B cell (primary cell): ENCODE measurements around the gene PARVB. TPM values are rescaled to one million over a fixed set of nuclear protein-coding genes. Genes with fewer than 3 reads are reported as not detected.

Experiments
- ATAC-seq: fragments of 200-7000 bp; cut with Tn5 transposase; one replicate; pipeline ENCODE4 v1.10.0; 2021; ENCODE audit warnings: low read depth, mild to moderate bottlenecking, moderate number of reproducible peaks, moderate library complexity
- CTCF ChIA-PET: fragments of 350-600 bp; sonication (Branson Sonifier 250); formaldehyde crosslinking; loops from one replicate; lab custom pipeline; 2021; ENCODE audit warnings: antibody characterized with exemption, inconsistent platforms; lab: Charles Lee
- POLR2A ChIA-PET: fragments of 350-600 bp; sonication (Branson Sonifier 250); formaldehyde crosslinking; loops from one replicate; lab custom pipeline; 2021; ENCODE audit warnings: antibody characterized with exemption; lab: Charles Lee
- DNase-seq: peaks from one replicate; pipeline ENCODE4 v3.0.0; 2013
- H2AFZ ChIP-seq: 2 replicates; pipeline ENCODE4 v1.6.1; 2012; ENCODE audit warnings: mild to moderate bottlenecking, low read depth, low read length; ENCODE audit not compliant: insufficient read depth, poor library complexity, severe bottlenecking
- H3K27ac ChIP-seq, 2 donors: 1 replicate in 1 of 2; 2 replicates in 1 of 2; pipeline ENCODE4 v1.5.1; 2012 to 2013; ENCODE audit warnings: low read length in 2 of 2, mild to moderate bottlenecking in 2 of 2, moderate library complexity in 1 of 2
- H3K27me3 ChIP-seq, 4 experiments: fragments of 200-600 bp in 1 of 4; sonication (generic) in 1 of 4; replicated peaks in 1 of 4; 1 replicate in 2 of 4; 2 replicates in 2 of 4; pipeline versions ENCODE4 v1.6.1 to v1.7.0; 2013 to 2016; ENCODE audit warnings: low read length in 3 of 4, mild to moderate bottlenecking in 2 of 4, mixed read lengths in 1 of 4, moderate library complexity in 1 of 4; ENCODE audit not compliant: insufficient read depth in 4 of 4, control insufficient read depth in 3 of 4; ENCODE audit errors: control extremely low read depth in 1 of 4
- H3K36me3 ChIP-seq, 2 experiments: replicated peaks in 1 of 2; 1 replicate in 1 of 2; 2 replicates in 1 of 2; pipeline versions ENCODE4 v1.6.1 to v1.7.1; 2013; ENCODE audit warnings: low read length in 1 of 2; ENCODE audit not compliant: insufficient read depth in 2 of 2, control insufficient read depth in 1 of 2; ENCODE audit errors: control extremely low read depth in 1 of 2, extremely low read depth in 1 of 2
- H3K4me1 ChIP-seq, 2 donors: fragments of 200-600 bp in 1 of 2; sonication (generic) in 1 of 2; 1 replicate in 1 of 2; 2 replicates in 1 of 2; pipeline versions ENCODE4 v1.5.1 to v1.6.1; 2013 to 2017; ENCODE audit warnings: low read length in 2 of 2; ENCODE audit not compliant: control insufficient read depth in 2 of 2, insufficient read depth in 2 of 2
- H3K4me2 ChIP-seq: replicated peaks from 2 replicates; pipeline ENCODE3; 2012; ENCODE audit warnings: mild to moderate bottlenecking, low read depth, low read length; ENCODE audit not compliant: poor library complexity, severe bottlenecking
- H3K4me3 ChIP-seq, 5 experiments: fragments of 200-600 bp in 1 of 5; sonication (generic) in 1 of 5; 1 replicate in 3 of 5; 2 replicates in 2 of 5; pipeline versions ENCODE4 v1.5.1 to v1.7.0; 2011 to 2016; ENCODE audit warnings: low read length in 4 of 5, mild to moderate bottlenecking in 4 of 5, low read depth in 2 of 5, control low read depth in 1 of 5, moderate library complexity in 1 of 5; ENCODE audit not compliant: insufficient read depth in 1 of 5; ENCODE audit errors: control extremely low read depth in 1 of 5, extremely low read depth in 1 of 5
- H3K79me2 ChIP-seq: fragments of 200-600 bp; sonication (generic); one replicate; pipeline ENCODE4 v1.6.0; 2016; ENCODE audit warnings: low read length; ENCODE audit not compliant: control insufficient read depth, insufficient read depth
- H3K9ac ChIP-seq: fragments of 200-600 bp; sonication (generic); 2 replicates; pipeline ENCODE4 v1.6.1; 2017; ENCODE audit warnings: mild to moderate bottlenecking, low read length, moderate library complexity
- H3K9me3 ChIP-seq, 3 donors: one replicate each; pipeline versions ENCODE4 v1.6.1 to v1.7.1; 2013; ENCODE audit warnings: low read length in 2 of 3; ENCODE audit not compliant: control insufficient read depth in 2 of 3, insufficient read depth in 1 of 3; ENCODE audit errors: control extremely low read depth in 1 of 3
- H4K20me1 ChIP-seq: 2 replicates; pipeline ENCODE4 v1.6.0; 2012; ENCODE audit warnings: mild to moderate bottlenecking, low read length; ENCODE audit not compliant: insufficient read depth, control insufficient read depth, poor library complexity, severe bottlenecking
- H3K27ac Mint-ChIP-seq: one replicate; pipeline ENCODE4 v1.8.0; 2021; ENCODE audit warnings: mixed read lengths
- H3K27me3 Mint-ChIP-seq: one replicate; pipeline ENCODE4 v1.8.0; 2021; ENCODE audit warnings: mixed read lengths
- H3K4me1 Mint-ChIP-seq: one replicate; pipeline ENCODE4 v1.8.0; 2021; ENCODE audit warnings: mixed read lengths
- H3K4me3 Mint-ChIP-seq: one replicate; pipeline ENCODE4 v1.8.0; 2021; ENCODE audit warnings: mixed read lengths
- H3K9me3 Mint-ChIP-seq: one replicate; pipeline ENCODE4 v1.8.0; 2022; ENCODE audit warnings: mixed read lengths; ENCODE audit not compliant: insufficient read depth
- CTCF ChIP-seq: fragments of 200-600 bp; IDR thresholded peaks from one replicate; pipeline ENCODE4 v1.8.0; 2022; ENCODE audit warnings: antibody characterized with exemption, mild to moderate bottlenecking
- EZH2 ChIP-seq: IDR thresholded peaks from 2 replicates; pipeline ENCODE4 v1.6.1; 2012; ENCODE audit warnings: borderline replicate concordance, low read depth, mild to moderate bottlenecking, moderate library complexity, low read length; ENCODE audit not compliant: insufficient read depth, poor library complexity, severe bottlenecking
- WGBS: methylation state at CpG from one replicate; pipeline ENCODE4 v1.1.5; 2013; ENCODE audit warnings: missing lambda C conversion rate; ENCODE audit not compliant: insufficient coverage; 5-methylcytosine and 5-hydroxymethylcytosine counted together
- intact Hi-C: fragments of 100-400 bp; cut with micrococcal nuclease; formaldehyde crosslinking; loops from one replicate; pipeline ENCODE4 v1.10.0; 2022
- polyA plus RNA-seq: library from polyadenylated mRNA; depleted of rRNA; stranded (reverse); fragments of >200 nt; gene quantifications from 2 replicates; pipeline ENCODE4 v1.2.3, GENCODE V29; 2012
- total RNA-seq, 2 donors: library from RNA; stranded (reverse); fragments of 120-200 nt in 1 of 2; gene quantifications; 1 replicate in 1 of 2; 2 replicates in 1 of 2; pipeline versions ENCODE4 v1.2.3 to v1.2.4, GENCODE V29; 2013 to 2022

The PARVB gene
- total and polyA plus RNA-seq, 2 donors (not counting 1 experiment from before 2014, with no cell fraction given): 48.0 to 49.4 TPM

GRCh38 chr22:44202261-44202789 is 178.2 kb downstream of the PARVB start:
- Histone ChIP-seq H2AFZ (no peak overlapping the region), H3K4me1 (peaks cover 19 to 28% of the 10 kb centered on the region in 2 donors), H4K20me1 (peaks cover 60% of the 10 kb centered on the region), H3K4me2 (no peak overlapping the region), H3K9ac (no peak overlapping the region), H3K27me3 (no peaks in the 10 kb centered on the region), H3K79me2 (peaks cover 9% of the 10 kb centered on the region), H3K27ac (no peak overlapping the region), H3K9me3 (no peaks in the 10 kb centered on the region), H3K36me3 (peaks cover 0 to 73% of the 10 kb centered on the region in 2 experiments), H3K4me3 (no peak overlapping the region)
- DNase-seq (no peak), ATAC-seq (no peak)
- CTCF ChIA-PET: no interaction called here
- POLR2A ChIA-PET: no interaction called here
- H3K4me1 Mint-ChIP-seq: peaks cover 30% of the 10 kb centered on the region
- H3K27ac Mint-ChIP-seq: no peak overlapping the region
- 94% methylated on average over 11 of the region's 11 CpGs for WGBS
- H3K4me3 Mint-ChIP-seq: no peak overlapping the region
- H3K27me3 Mint-ChIP-seq: no peaks in the 10 kb centered on the region
- TF ChIP-seq CTCF: no peak
- no peak for TF ChIP-seq EZH2
- no peaks in the 10 kb centered on the region for H3K9me3 Mint-ChIP-seq
- intact Hi-C loops: no loop called here

- H3K4me2 ChIP-seq: no peak overlapping the region
- ATAC-seq: no peak
- peaks cover 0 to 65% of the 10 kb centered on the region in 2 experiments for H3K36me3 ChIP-seq
- CTCF ChIA-PET: no interaction called here
- Mint-ChIP-seq H3K27me3 (no peaks in the 10 kb centered on the region), H3K4me3 (no peak overlapping the region), H3K9me3 (no peaks in the 10 kb centered on the region), H3K27ac (peak overlapping the region; percentile 8), H3K4me1 (peaks cover 38% of the 10 kb centered on the region)
- no peak for DNase-seq
- peaks cover 54% of the 10 kb centered on the region for H4K20me1 ChIP-seq
- no peak overlapping the region for H3K27ac ChIP-seq
- 94% methylated on average over 5 of the region's 6 CpGs for WGBS
- H3K9ac ChIP-seq: no peak overlapping the region
- H3K27me3 ChIP-seq: no peaks in the 10 kb centered on the region
- peaks cover 9% of the 10 kb centered on the region for H3K79me2 ChIP-seq
- H3K4me3 ChIP-seq: no peak overlapping the region
- H3K9me3 ChIP-seq: no peaks in the 10 kb centered on the region
- intact Hi-C loops: no loop called here
- H3K4me1 ChIP-seq: peaks cover 25 to 36% of the 10 kb centered on the region in 2 donors
- POLR2A ChIA-PET: no interaction called here
- TF ChIP-seq CTCF (no peak), EZH2 (no peak)
- no peak overlapping the region for H2AFZ ChIP-seq
Observed at GRCh38 chr22:44203203-44203602, 179.1 kb downstream of the PARVB start.
